Kidney epithelial cell (primary cell): ENCODE results near the gene FHIP2A. TPM values are rescaled to one million over a fixed set of nuclear protein-coding genes. Genes with fewer than 3 reads are reported as not detected.

Experiments
- DNase-seq: peaks from one replicate; pipeline ENCODE4 v3.0.0-alpha.2; 2010; ENCODE audit warnings: low read depth
- H3K27me3 ChIP-seq: 2 replicates; pipeline ENCODE4 v1.6.0; 2011; ENCODE audit warnings: low read length; ENCODE audit not compliant: control insufficient read depth, insufficient read depth
- H3K36me3 ChIP-seq: 2 replicates; pipeline ENCODE4 v1.5.1; 2011; ENCODE audit warnings: low read length; ENCODE audit not compliant: control insufficient read depth, insufficient read depth
- H3K4me3 ChIP-seq: 2 replicates; pipeline ENCODE4 v1.5.1; 2011; ENCODE audit warnings: low read depth, mild to moderate bottlenecking, control low read depth, low read length
- CTCF ChIP-seq: IDR thresholded peaks from 2 replicates; pipeline ENCODE4 v1.5.1; 2011; ENCODE audit warnings: mild to moderate bottlenecking, moderate library complexity, low read length, control low read depth, inconsistent platforms; ENCODE audit not compliant: insufficient read depth, poor library complexity, severe bottlenecking
- total RNA-seq: library from RNA; depleted of rRNA; stranded (reverse); fragments of >200 nt; gene quantifications from 2 replicates; pipeline ENCODE4 v1.2.3, GENCODE V29; 2015

The FHIP2A gene
- total RNA-seq, 1 donor from 2014 or later = 16.3 TPM

GRCh38 chr10:114868870-114869519 is 47.4 kb downstream of the FHIP2A start:
- Histone ChIP-seq H3K4me3 (no peak overlapping the region), H3K36me3 (no peaks in the 10 kb centered on the region), H3K27me3 (no peaks in the 10 kb centered on the region)
- no peak for TF ChIP-seq CTCF
- no peak for DNase-seq

GRCh38 chr10:114869520-114869892 is 47.9 kb downstream of the FHIP2A start:
- H3K4me3 ChIP-seq = no peak overlapping the region
- no peaks in the 10 kb centered on the region for H3K36me3 ChIP-seq
- no peaks in the 10 kb centered on the region for H3K27me3 ChIP-seq
- TF ChIP-seq CTCF = no peak
- DNase-seq = no peak

- no peak for DNase-seq
- TF ChIP-seq CTCF = no peak
These were observed 48.9 kb downstream of the FHIP2A start for GRCh38 chr10:114870486-114870885.

GRCh38 chr10:114871379-114871778 is 49.8 kb downstream of the FHIP2A start:
- Histone ChIP-seq H3K36me3 (no peaks in the 10 kb centered on the region), H3K4me3 (no peak overlapping the region), H3K27me3 (no peaks in the 10 kb centered on the region)
- no peak for TF ChIP-seq CTCF
- DNase-seq = no peak

More at GRCh38 chr10:114870486-114870885, 48.9 kb downstream of the FHIP2A start:
- Histone ChIP-seq H3K36me3 (no peaks in the 10 kb centered on the region), H3K27me3 (no peaks in the 10 kb centered on the region), H3K4me3 (no peak overlapping the region)

Other genes with a start within 250 kb of the FHIP2A start
- gene ABLIM1, start 163.5 kb upstream of the FHIP2A start, total RNA-seq = 41.9 and 51.9 TPM in 2 replicates
- gene TRUB1, start 116.4 kb downstream of the FHIP2A start, total RNA-seq = 31.5 and 35.5 TPM in 2 replicates